Activated CD4-positive, alpha-beta T cell treated with anti-CD3 and anti-CD28 coated beads, Interleukin-2, Interleukin-4, amounts not matched to agents 100 ng/mL and 50 ng/mL, durations not matched to agents 16 hours and 8 hours (primary cell): ENCODE results near the gene ADRA2C.

Experiments
- DNase-seq: peaks from one replicate; pipeline ENCODE4 v3.0.0-alpha.2; 2020; ENCODE audit warnings: low spot score

Gene ADRA2C

DNA sequence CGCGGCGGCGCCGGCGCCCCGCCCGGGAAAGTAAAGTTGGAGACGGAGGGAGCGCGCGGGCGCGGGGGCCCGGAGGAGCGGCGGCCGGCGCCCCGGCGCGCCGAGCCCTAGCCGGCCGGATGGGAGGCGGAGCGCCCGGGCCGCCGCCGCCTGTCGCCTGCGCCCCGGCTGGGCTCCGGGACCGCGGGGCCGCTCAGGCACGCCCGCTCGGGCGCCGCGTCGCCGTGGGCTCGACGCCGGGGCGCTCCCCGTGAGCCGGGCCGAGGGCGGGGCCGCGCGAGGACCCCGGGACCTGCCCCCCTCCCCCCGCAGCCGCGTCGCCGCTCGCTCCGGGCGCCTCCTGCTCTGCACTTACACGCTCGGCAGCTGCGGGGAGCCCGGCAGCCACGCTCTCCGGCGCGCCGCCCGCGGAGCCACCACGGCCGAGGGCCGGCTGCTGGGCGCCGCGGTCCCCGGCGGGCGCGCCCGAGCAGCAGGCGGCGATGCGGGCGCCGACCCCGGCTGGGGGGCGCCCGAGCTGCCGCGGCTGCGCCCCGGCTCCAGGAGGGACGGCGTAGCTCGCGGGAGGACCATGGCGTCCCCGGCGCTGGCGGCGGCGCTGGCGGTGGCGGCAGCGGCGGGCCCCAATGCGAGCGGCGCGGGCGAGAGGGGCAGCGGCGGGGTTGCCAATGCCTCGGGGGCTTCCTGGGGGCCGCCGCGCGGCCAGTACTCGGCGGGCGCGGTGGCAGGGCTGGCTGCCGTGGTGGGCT is at the start of gene ADRA2C:
Gene ADRA2C, plus strand, starts transcription at position 350 of the 749 bp plus-strand sequence. Its CDS starts 222 bp downstream, at position 572.
- DNase-seq = no peak

DNA sequence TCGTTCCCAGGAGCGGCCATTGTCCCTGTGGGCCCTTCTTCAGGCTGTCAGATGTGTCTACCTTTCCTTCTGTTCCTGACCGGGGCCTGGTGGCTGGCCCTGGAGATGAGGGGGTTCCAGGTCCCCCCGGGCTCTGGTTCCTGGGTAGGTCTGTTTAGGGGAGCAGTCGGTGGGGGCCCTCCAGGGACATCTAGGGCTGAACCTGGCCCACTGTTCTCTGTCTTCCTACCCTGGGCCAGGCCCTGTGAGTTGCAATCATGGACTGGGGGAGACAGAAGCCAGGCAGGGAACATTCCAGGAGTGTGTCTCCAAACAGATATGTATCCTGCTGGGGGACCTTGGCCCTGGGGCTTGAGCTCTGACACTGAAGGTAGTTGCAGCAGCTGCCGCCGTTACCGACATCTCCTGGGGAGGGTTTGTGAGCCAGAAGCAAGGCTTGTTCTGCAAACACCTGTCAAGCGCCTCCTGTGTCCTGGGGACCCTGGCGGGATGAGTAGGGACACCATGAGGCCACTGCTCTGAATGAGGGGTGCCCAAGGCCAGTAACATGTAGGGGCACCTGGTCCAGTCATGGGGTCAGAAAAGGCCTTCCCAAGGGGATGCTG is 49.5 kb upstream of the ADRA2C start:
- DNase-seq = no peak

DNA sequence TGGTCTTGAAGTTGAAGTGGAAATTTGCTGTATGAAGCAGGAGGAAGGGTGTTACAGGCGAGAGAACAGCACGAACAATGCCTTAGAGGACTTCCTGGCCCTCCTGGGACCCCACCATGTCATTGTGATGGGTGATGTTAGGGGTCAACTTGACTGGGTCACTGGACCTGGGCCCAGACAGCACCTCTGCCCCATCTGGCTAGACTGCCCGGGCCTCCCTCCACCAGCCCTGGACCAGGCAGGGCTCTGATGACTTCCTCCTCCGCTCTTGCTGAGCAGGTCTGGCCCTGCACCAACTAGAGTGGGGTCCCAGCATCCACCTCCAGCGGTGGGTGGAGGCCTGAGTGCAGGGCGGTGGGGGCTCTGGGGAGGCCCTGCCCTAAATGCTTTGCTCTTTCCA is 48.9 kb upstream of the ADRA2C start:
- DNase-seq = no peak

DNA sequence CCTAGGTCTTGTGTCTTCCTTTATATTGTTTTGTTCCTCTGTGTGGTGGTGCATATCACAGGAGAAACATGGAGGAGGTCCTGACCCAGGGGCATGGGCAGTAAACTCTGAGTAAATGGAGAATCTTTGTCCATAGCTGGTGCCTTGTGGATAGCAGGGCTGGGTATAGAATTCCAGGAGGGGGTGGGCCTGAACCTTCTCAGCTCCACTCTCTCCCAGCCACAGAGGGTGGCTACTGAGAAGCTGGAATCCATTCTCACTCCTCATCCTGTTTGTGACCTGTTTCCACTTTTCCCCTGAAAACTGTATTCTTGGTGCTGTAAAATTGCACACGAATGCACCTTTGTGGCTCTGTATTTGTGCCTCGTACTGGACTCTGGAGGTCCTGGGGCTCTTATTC is 47.7 kb upstream of the ADRA2C start:
- DNase-seq = no peak

DNA sequence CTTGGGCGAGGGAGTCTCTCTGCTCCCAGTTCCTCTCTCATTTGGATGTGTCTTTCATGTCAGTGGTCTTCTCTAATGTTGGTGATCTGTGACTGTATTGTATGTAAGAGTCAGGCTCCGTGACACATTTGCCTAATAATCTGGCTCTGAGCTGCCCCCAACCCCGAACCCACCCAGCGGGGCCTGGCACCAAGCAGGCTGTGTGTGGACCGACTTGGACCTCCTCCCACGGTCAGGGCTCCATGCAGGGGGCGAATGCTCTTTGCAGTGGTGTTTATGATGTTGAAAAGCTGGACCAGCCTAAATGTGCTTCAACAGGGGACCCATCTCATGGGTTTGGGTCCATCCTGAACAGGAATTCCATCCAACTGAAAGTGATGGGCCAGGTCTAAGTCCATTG is 47.0 kb upstream of the ADRA2C start:
- no peak for DNase-seq

DNA sequence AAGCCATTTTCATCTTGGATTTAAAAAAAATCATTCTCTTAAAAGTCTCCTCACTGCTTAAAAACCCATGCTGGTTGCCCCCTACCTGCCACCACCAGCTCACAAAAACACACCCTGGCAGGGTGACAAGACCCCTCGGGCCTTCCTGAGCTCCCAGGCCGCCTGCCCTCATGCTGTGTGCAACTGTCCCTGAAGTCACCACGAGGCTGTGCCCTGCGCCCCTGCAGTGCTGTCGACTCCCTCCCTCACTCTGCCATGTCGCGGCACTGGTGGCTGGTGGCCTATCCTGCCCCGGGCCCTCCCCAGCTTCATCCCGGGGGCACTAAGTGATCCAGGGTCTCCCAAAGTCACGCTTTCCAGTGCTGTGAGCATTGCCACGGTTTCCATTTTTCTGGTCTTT is 46.3 kb upstream of the ADRA2C start:
- DNase-seq = no peak

DNA sequence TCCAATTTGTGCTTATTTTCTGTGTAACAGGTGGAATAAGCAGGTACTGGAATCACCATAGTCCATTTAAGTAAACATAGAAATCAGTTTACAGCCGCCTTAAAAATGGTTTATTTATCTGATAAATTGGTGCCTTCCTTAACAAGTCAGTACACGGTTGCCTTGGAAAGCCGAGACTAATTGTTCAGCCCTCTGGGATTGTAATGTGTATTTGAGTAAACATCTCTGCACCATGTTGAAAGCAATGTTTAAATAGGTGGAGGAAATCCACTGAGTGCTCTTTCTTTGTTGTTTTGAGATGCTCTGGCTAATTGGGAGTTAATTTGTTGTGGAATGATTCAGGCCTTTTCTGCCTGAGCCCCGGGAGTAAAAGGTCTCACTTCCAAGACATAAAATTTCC is 45.7 kb upstream of the ADRA2C start:
- no peak for DNase-seq

DNA sequence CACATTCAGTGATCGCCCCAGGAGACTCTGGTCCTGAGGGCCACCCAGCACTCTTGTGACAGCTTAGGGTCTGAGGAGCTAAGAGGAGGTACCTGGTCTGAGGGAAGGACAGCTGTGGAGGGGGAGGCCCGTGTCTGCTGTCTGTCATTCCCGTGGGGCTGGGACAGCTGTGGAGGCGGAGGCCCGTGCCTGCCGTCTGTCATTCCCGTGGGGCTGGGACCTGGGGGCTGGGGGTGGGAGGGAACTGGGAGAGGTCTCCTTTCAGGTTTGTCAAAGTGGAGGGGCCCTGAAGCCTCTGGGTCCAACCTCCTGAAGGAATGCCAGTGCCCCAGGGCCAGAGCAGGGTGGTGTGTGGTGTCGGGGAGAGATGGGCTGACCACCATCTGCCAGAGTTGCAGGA is 45.0 kb upstream of the ADRA2C start:
- DNase-seq = no peak

DNA sequence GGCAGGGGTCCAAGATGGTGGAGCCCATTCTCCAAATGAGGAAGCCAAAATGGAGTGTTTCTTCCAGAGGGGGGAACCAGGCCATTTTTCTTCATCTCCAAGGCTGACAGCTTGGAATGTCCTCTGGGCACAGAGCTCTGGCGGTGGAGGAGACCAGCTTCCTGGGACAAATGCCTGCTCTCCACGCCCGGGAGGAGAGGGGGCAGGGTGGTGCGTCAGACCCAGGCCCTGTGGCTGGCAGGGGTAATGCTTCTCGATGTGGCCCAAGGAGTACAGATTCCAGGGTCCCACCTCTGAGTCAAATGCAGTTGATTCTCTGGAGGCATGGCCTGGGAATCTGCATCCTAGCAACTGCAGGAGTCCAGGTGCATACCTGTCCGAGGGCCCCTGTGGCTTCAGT is 44.6 kb upstream of the ADRA2C start:
- DNase-seq = no peak

DNA sequence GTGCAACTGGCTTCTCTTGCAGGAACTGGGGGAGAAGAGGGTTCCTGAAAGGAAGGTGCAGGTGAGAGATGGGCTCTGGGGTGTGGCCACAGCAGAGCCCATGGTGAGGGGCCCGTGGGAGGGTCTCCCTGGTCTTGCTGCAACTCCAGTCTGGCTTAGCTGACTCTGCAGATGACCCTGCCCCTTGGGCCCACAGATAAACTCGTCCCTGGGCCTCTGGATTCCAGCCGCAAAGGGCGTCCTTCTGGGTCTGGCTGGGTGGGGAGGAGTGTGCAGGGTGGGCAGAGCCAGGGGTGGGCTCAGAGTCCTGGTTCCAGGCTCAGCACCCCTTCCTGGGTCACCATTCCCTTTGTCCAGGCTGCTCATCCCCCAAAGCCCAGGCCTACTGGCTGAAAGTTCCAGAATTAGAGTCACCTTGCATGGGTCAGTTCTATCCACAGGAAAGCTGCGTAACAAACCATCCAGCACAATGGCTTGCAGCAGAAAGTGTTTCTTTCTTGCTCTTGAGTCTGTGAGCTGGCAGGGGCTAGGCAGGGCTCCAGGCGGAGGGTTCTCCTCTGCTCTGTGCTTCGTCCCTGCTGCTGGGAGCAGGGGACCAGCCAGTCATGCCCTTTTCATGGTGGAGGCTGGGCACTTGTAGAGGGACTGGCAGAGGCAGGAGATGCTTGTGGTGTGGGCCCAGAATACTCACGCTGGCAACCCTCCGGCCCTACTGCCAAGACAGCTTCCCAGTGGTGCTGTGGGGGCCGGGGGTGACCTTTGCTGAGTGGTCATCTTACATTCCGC is 43.5 kb upstream of the ADRA2C start:
- no peak for DNase-seq

DNA sequence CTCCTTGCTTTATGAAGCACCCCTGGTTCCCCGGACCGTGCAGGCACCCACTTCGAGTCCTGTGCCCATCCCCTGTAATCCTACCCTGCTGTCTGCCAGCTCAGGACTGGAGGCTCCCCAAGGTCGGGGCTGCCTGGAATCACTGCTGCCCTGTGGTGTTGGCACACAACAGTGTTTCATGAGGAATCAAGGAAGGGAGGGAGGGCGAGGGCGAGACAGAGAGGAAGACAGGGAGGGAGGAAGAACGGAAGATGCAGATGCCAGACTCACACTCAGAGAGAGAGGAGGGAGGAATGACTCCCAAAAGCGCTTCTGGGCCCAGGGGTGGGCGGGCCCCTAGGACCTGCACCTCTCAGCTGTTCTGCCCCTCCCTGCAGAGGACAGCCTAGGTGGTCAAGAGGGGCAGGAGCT is 42.9 kb upstream of the ADRA2C start:
- DNase-seq = no peak

DNA sequence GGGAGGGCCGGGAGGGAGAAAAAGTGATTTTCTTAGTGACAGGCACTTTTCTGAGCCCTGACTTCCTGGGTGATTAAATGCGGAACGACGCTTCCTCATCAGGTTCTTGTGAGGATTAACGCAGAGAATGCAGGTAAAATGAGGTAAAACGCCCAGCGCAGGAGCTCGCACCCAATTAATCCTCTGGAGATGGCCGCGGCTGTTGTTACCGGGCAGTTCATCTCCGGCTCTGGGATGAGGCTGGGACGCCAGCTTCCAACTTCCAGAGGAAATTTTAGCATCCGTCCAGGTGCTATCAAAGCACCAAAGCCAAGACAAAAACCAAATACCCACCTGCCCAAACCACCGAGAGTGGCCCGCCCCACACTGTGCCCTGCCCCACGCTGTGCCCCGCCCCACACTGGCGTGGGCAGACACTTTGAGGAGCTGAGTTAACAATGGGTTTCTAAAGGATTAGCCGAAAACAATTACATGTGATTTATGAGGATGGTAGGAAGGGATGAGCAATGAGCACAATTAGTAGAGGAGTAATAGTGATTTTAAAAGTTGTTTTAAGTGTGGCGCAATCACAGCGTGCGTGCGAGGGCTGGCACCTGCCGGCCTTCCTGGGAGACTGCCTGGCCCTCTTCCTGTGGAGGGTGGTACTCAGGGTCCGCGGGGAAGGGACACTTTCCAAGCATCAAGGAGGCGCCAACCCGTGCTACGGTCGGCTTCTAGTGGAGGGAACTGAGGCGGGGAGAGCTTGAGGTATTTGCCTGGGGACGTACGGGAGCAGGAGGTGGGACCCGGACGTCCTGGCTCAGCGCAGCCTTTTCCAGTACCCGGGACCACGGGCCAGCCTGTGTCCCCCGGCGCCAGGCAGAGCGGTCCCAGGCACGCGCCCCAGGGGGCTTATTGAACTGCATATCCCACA is 41.6 kb upstream of the ADRA2C start:
- no peak for DNase-seq

DNA sequence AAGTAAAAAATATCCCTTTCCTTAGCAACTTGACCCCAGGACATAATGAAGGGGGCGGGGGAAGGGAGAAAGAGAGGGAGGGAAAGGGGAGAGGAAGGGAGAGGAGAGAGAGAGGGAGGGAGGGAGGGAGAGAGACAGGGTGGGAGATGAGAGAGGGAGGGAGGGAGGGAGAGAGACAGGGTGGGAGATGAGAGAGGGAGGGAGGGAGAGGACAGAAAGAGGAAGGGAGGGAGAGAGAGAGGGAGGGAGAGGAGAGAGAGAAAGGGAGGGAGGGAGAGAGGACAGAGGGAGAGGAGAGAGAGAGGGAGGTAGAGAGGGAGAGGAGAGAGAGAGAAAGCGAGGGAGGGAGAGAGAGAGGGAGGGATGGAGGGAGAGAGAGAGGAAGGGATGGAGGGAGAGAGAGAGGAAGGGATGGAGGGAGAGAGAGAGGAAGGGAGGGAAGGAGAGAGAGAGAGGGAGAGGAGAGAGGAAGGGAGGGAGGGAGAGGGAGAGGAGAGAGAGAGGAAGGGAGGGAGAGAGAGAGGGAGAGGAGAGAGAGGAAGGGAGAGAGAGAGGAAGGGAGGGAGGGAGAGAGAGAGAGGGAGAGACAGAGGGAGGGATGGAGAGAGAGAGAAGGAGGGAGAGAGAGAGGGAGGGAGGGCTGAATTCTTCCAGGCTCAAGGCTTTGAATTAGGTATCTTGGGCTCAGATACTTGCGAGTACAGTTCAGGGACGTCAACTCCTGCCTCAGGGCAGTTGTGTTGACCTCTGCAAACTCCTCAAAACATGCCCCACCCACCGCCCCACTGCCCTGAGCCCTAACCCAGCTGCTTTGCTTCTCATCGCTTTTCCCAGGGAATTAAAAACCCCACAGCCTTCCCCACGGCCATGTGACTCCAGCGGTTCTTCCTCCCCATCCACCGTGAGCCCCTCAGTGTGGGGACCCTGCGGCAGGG is 40.0 kb upstream of the ADRA2C start:
- no peak for DNase-seq

DNA sequence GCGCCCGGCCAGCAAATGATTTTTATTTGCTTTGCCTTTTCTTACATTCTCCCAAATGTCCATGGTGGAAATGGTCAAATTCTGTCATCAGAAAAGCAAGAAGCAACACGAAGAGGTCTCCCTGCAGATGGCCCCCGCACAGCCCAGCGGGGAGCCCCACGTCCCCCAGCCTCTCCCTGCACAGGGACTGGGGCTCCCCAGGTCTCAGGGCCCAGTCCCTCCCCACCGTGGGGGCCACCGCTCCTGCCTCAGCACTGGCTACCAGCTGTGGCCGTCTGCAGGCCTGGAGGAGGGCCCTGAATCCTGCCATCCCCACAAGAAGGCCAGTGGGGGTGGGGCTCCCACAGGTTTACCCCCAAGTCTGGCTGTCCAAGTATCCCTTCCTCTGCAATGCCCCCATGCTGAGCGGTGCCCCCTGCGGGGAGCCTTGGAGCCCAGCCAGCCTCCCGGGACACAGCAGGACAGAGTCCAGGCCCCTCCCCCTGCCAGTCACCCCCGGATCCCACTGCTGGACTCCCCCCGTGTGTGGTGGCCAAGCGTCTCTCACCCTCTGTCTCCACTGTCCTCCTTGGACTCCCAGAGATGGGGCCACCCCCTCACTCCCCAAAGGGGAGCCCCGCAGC is 38.2 kb upstream of the ADRA2C start:
- no peak for DNase-seq

DNA sequence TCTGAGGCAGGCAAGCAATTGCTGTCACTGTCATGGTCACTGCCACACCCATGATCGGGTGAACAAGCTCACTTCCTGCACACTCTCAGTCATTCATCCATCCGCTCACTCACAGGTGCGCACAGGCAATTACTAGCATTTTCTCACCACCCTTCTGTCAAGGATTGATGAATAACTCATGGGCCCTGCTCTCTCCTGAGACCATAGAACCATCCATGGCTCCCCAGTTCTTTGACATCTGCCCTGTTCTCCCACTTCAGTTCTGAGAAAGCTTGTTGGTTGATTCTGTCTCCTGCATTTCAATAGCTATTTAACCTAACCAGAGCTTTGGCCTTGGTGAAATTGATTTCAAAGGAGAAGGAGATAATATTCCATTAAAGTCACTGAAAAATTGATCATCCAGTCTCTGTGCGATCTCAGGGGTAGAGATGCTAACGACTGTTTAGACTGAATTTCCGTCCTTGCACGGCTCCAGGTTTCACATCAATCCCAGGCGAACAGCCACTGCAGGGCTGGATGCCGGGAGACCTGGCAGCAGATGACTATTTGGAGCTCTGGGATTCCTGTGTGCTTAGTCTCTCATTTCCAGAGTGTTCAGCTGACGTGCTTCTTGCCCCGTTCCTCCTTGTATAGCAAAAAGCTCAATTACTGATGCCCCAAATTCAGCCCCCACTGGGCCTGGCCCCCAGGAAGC is 36.9 kb upstream of the ADRA2C start:
- DNase-seq = no peak

DNA sequence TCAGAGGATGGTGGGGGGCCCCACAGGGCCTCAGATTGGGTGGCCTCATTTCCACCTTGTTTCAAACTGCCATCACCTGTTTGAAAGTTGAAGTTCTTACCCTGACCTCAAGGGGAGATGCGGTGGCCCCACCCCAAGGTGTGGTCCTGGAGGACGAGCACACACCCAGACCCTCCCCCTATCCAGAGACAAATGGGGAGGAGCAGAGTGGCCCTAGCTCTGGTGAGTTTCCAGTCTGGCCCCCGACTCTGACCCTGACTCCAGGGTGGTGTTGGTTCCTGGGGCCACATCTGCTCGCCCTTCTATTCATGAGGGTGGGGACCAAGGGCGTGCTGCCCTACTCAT is 36.3 kb upstream of the ADRA2C start:
- DNase-seq = no peak

DNA sequence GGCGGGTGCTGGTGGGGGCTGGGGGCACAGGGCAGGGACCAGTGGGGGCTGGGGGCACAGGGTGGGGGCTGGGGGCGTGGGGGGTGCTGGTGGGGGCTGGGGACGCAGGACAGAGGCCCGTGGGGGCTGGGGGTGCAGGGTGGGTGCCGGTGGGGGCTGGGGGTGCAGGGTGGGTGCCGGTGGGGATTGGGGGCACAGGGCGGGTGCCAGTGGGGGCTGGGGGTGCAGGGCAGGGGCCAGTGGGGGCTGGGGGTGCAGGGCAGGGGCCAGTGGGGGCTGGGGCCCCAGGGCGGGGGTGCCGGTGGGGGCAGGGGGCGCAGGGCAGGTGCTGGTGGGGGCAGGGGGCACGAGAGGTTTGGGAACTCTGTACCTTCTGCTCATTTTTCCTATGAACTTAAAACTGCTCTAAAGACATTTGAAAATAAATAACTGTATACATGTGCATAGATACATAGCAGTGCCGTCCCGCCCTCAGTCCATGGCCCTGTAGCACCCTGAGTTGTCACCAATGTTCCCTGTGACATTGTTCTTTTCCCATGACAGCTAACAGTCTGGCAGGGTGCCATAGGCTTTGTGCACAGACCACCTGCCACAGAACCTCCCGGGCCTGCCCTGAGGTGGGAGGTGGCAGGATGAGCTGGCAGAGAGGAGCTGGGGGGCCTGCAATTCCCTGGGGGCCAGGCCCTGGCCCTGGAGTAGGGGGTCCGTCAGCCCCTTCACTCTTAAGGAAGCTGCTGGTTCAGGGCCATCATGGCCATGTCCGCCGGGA is 35.6 kb upstream of the ADRA2C start:
- DNase-seq = no peak

DNA sequence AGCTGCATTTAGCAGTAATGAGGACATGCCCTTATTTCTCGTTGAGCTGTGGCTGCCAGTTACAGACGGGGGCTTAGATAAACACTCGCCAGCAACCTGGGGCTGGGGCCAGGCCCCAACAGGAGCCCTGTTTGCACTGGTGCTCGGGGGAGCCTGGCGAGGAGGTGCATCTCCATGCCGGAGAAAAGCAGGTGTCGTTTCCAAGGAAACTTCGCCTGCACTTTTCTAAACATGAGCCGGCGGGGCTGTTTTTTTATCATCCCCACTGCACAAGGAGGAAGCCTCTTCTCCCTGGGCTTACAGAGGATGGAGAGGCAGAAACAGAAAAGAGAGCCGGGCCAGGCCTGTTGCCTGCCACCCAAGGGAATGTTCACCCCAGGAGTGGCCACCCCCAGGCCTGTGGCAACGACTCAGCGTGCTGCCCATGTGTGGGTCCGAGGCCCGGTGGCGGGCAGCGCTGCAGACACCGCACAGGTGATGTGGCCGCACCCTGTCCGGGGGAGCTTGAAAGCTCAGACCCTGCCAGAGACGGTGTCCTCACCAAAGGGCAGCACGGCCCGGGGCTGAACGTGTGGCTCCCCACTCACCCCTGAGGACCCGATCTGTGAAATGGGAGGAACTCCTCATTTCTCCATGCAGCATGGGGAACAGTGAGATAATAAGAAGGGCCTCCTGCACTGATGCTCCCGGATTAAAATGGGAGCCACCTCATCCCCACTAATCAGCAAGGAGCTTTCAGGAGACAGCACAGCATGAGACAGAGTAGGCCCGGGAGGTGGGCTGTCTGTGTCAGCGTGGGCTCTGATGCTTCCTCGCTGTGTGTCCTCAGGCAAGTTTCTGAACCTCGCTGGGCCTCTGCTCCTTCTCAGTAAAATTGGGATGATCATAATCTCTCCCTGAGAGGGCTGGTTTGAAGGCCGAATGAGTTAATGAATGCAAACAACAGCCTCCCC is 33.8 kb upstream of the ADRA2C start:
- DNase-seq = no peak
